ENCODE measurements around the gene OCA2.

DNA sequence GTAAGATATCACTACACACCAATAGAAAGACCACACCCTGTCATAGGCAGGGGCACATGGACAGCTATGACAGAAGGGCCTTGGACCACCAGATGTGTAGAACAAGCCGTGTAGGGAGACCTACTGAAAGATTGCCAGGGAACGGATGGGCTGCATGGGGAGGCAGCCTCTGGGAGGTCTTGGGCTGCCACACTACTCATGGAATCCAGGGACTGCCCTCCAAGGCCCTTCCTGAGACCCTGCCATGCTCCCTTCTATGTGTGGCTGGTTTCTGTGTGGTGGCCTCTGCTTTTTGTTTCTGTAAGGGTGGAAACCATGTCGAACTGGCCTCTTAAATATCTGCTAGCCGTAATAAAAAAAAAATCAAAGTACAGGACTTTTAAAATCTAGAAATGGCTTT, 86.9 kb downstream of the OCA2 start:
- TF ChIP-seq CTCF (optimal IDR thresholded peaks at IDR 0.05 in 1 of 3, IDR thresholded peaks at IDR 0.05 in 1 of 3, conservative IDR thresholded peaks at IDR 0.05 in 1 of 3; ENCODE audit: extremely low read depth in 1 of 3, insufficient read depth in 2 of 3, low read length in 3 of 3) (no peak), EZH2 (IDR thresholded peaks at IDR 0.05; ENCODE audit: low read length) (no peak)
